SK-N-MC (cell line): ENCODE results near the gene QTRT2.

ENCODE experiments used
- EZH2 ChIP-seq: fragments of 200-600 bp; sonication (generic); IDR thresholded peaks from one replicate; pipeline ENCODE4 v1.6.1; 2017; ENCODE audit warnings: antibody characterized with exemption
- FOXP2 ChIP-seq: optimal IDR thresholded peaks from 2 replicates; pipeline ENCODE3; 2011; ENCODE audit warnings: mild to moderate bottlenecking, moderate library complexity; ENCODE audit not compliant: insufficient read depth; ENCODE audit errors: extremely low read length, control extremely low read depth
- POLR2AphosphoS5 ChIP-seq: IDR thresholded peaks from 2 replicates; pipeline ENCODE4 v1.6.1; 2012; ENCODE audit warnings: mild to moderate bottlenecking, low read depth, low read length, borderline replicate concordance

DNA sequence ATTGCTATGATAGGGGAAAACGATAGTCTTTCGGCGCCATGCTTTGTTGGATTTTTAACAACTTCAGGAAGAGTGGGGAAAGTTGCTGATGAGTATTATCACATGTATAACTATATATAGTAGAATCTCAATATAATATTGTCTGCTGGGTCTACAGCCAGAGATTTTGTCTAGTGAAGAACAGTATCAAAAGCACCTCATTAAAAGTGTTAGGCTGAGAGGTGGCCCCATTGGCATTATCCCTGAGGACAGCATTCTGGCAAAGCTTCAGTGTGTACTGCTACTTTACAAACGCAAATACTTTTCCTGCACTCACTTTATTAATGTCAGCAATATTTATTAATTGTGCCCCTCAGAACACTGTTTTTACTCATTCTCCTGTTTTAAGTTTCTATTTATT, 11.8 kb downstream of the QTRT2 start:
- TF ChIP-seq EZH2 = no peak
- no peak for TF ChIP-seq POLR2AphosphoS5
- TF ChIP-seq FOXP2 = no peak
